Panc1 (cell line): Measurements from ENCODE around the gene AK8. TPM values are rescaled to one million over a fixed set of nuclear protein-coding genes. Genes with fewer than 3 reads are reported as not detected.
"Not testable (repeated sequence)": the region's sequence is repeated elsewhere in the genome, so short reads cannot be mapped to it uniquely, and the experiment has no call there.

Source experiments
- ATAC-seq: fragments of 200-7000 bp; cut with Tn5 transposase; 2 replicates; pipeline ENCODE4 v1.9.1; 2020; ENCODE audit warnings: mild to moderate bottlenecking, moderate library complexity
- BruUV-seq: library from RNA; stranded (reverse); fragments of 400-500 nt; replicated peaks from 2 replicates; lab custom pipeline; 2021; lab: Mats Ljungman, UMichigan
- CTCF ChIA-PET: fragments of 300-600 bp; sonication (Branson Sonifier 250); formaldehyde crosslinking; loops from one replicate; lab custom pipeline; 2022; ENCODE audit warnings: antibody characterized with exemption; lab: Charles Lee
- POLR2A ChIA-PET: fragments of 300-600 bp; sonication (Branson Sonifier 250); formaldehyde crosslinking; loops from one replicate; lab custom pipeline; 2022; ENCODE audit warnings: antibody characterized with exemption; lab: Charles Lee
- DNase-seq: peaks from one replicate; pipeline ENCODE4 v3.0.0-alpha.2; 2010; ENCODE audit warnings: low read depth, low spot score
- H3K27ac ChIP-seq: 2 replicates; pipeline ENCODE4 v1.5.1; 2011; ENCODE audit warnings: mild to moderate bottlenecking, low read length, inconsistent platforms
- H3K27me3 ChIP-seq: fragments of 200-500 bp; sonication (Bioruptor generic); 2 replicates; pipeline ENCODE4 v1.6.0; 2014; ENCODE audit warnings: low read length, inconsistent platforms; ENCODE audit not compliant: control insufficient read depth, insufficient read depth
- H3K36me3 ChIP-seq: fragments of 200-500 bp; sonication (Bioruptor generic); 2 replicates; pipeline ENCODE4 v1.5.1; 2014; ENCODE audit warnings: inconsistent platforms, mild to moderate bottlenecking, low read length, moderate library complexity; ENCODE audit not compliant: control insufficient read depth, insufficient read depth
- H3K4me1 ChIP-seq: 2 replicates; pipeline ENCODE4 v1.5.1; 2011; ENCODE audit warnings: inconsistent platforms, mild to moderate bottlenecking, low read length, moderate library complexity; ENCODE audit not compliant: control insufficient read depth, insufficient read depth
- H3K4me3 ChIP-seq, 2 experiments: 2 replicates each; pipeline ENCODE4 v1.5.1; 2011 to 2012; ENCODE audit warnings: low read depth in 2 of 2, low read length in 2 of 2, mild to moderate bottlenecking in 2 of 2, inconsistent platforms in 1 of 2, moderate library complexity in 1 of 2
- H3K9me3 ChIP-seq: fragments of 200-500 bp; sonication (Bioruptor generic); 2 replicates; pipeline ENCODE4 v1.5.1; 2014; ENCODE audit warnings: low read depth, mild to moderate bottlenecking, inconsistent platforms, low read length, moderate library complexity; ENCODE audit not compliant: control insufficient read depth, insufficient read depth
- CTCF ChIP-seq: fragments of 450-650 bp; IDR thresholded peaks from 2 replicates; pipeline ENCODE4 v1.5.1; 2017; ENCODE audit warnings: mild to moderate bottlenecking
- POLR2AphosphoS5 ChIP-seq: IDR thresholded peaks from 2 replicates; pipeline ENCODE4 v1.6.1; 2012; ENCODE audit warnings: mild to moderate bottlenecking, low read depth, low read length, moderate library complexity
- REST ChIP-seq, 2 experiments: IDR thresholded peaks; 2 replicates each; pipeline ENCODE4 v1.6.1; 2011 to 2012; ENCODE audit warnings: low read depth in 2 of 2, control low read depth in 1 of 2, low read length in 1 of 2, mild to moderate bottlenecking in 1 of 2, moderate library complexity in 1 of 2; ENCODE audit not compliant: insufficient read depth in 1 of 2
- SIN3A ChIP-seq: IDR thresholded peaks from 2 replicates; pipeline ENCODE4 v1.6.1; 2012; ENCODE audit warnings: low read depth, mild to moderate bottlenecking, low read length, moderate library complexity, borderline replicate concordance; ENCODE audit not compliant: insufficient read depth
- TCF7L2 ChIP-seq: IDR thresholded peaks from 2 replicates; pipeline ENCODE4 v1.6.1; 2011; ENCODE audit warnings: mild to moderate bottlenecking, low read depth, low read length, inconsistent platforms
- in situ Hi-C: cut with HindIII; loops from 2 replicates; pipeline ENCODE4 v1.10.0; 2016; ENCODE audit warnings: low sequenced_read_pairs, low pct_unique_long_range_greater_than_20kb
- intact Hi-C: fragments of 100-400 bp; cut with micrococcal nuclease; formaldehyde crosslinking; loops from one replicate; pipeline ENCODE4 v1.10.0; 2022; ENCODE audit not compliant: unreplicated experiment
- total RNA-seq: library from RNA; stranded (reverse); gene quantifications from one replicate; pipeline ENCODE4 v1.2.1, GENCODE V29; 2021; ENCODE audit not compliant: unreplicated experiment

Gene AK8
- total RNA-seq, 1 experiment from 2014 or later, result 0.39 TPM

GRCh38 chr9:132773764-132774339, 104.2 kb downstream of the AK8 start:
- Histone ChIP-seq H3K4me3 (no peak overlapping the region), H3K36me3 (no peaks in the 10 kb centered on the region), H3K9me3 (no peaks in the 10 kb centered on the region), H3K4me1 (no peaks in the 10 kb centered on the region), H3K27me3 (no peaks in the 10 kb centered on the region), H3K27ac (no peak overlapping the region)
- TF ChIP-seq SIN3A (no peak), REST (IDR thresholded peaks at IDR 0.05; ENCODE audit: insufficient read depth in 1 of 2, low read depth in 2 of 2, low read length in 1 of 2) (no peak), CTCF (no peak), POLR2AphosphoS5 (no peak), TCF7L2 (no peak)
- in situ Hi-C loops, result no loop called here
- CTCF ChIA-PET, result no interaction called here
- intact Hi-C loops, result no loop called here
- DNase-seq (no peak), ATAC-seq (no peak)
- BruUV-seq, result no TSS peak
- POLR2A ChIA-PET, result no interaction called here

- POLR2A ChIA-PET, result no interaction called here
- TF ChIP-seq TCF7L2, result no peak
- TF ChIP-seq POLR2AphosphoS5, result no peak
- no peak for TF ChIP-seq REST (IDR thresholded peaks at IDR 0.05; ENCODE audit: insufficient read depth in 1 of 2, low read depth in 2 of 2, low read length in 1 of 2)
- TF ChIP-seq CTCF, result no peak
- TF ChIP-seq SIN3A, result no peak
- BruUV-seq, result no TSS peak
Measured at GRCh38 chr9:132773093-132773492, 105.0 kb downstream of the AK8 start.

GRCh38 chr9:132771752-132772151, 106.3 kb downstream of the AK8 start:
- in situ Hi-C loops, H3K27ac ChIP-seq, intact Hi-C loops, H3K36me3 ChIP-seq, H3K4me3 ChIP-seq, ATAC-seq, POLR2A ChIA-PET, H3K4me1 ChIP-seq, H3K9me3 ChIP-seq, H3K27me3 ChIP-seq, DNase-seq, BruUV-seq: not testable (repeated sequence)
- CTCF ChIA-PET, result interaction anchor here (0.7 kb wide), 1 partner anchor 516 kb away, joined by 3 read pairs; no protein-coding TSS in a partner anchor

More at GRCh38 chr9:132773093-132773492, 105.0 kb downstream of the AK8 start:
- Histone ChIP-seq H3K4me3 (no peak overlapping the region), H3K27me3 (no peaks in the 10 kb centered on the region), H3K36me3 (no peaks in the 10 kb centered on the region), H3K27ac (no peak overlapping the region), H3K4me1 (no peaks in the 10 kb centered on the region), H3K9me3 (no peaks in the 10 kb centered on the region)
- intact Hi-C loops, result no loop called here
- in situ Hi-C loops, result no loop called here
- no peak for ATAC-seq
- DNase-seq, result no peak
- CTCF ChIA-PET, result no interaction called here
